Panc1 (cell line): ENCODE data around the gene LSM5. TPM values are rescaled to one million over a fixed set of nuclear protein-coding genes. Genes with fewer than 3 reads are reported as not detected.

ENCODE experiments used
- ATAC-seq: fragments of 200-7000 bp; cut with Tn5 transposase; 2 replicates; pipeline ENCODE4 v1.9.1; 2020; ENCODE audit warnings: mild to moderate bottlenecking, moderate library complexity
- BruUV-seq: library from RNA; stranded (reverse); fragments of 400-500 nt; replicated peaks from 2 replicates; lab custom pipeline; 2021; lab: Mats Ljungman, UMichigan
- CTCF ChIA-PET: fragments of 300-600 bp; sonication (Branson Sonifier 250); formaldehyde crosslinking; loops from one replicate; lab custom pipeline; 2022; ENCODE audit warnings: antibody characterized with exemption; lab: Charles Lee
- POLR2A ChIA-PET: fragments of 300-600 bp; sonication (Branson Sonifier 250); formaldehyde crosslinking; loops from one replicate; lab custom pipeline; 2022; ENCODE audit warnings: antibody characterized with exemption; lab: Charles Lee
- DNase-seq: peaks from one replicate; pipeline ENCODE4 v3.0.0-alpha.2; 2010; ENCODE audit warnings: low read depth, low spot score
- H3K27ac ChIP-seq: 2 replicates; pipeline ENCODE4 v1.5.1; 2011; ENCODE audit warnings: mild to moderate bottlenecking, low read length, inconsistent platforms
- H3K27me3 ChIP-seq: fragments of 200-500 bp; sonication (Bioruptor generic); 2 replicates; pipeline ENCODE4 v1.6.0; 2014; ENCODE audit warnings: low read length, inconsistent platforms; ENCODE audit not compliant: control insufficient read depth, insufficient read depth
- H3K36me3 ChIP-seq: fragments of 200-500 bp; sonication (Bioruptor generic); 2 replicates; pipeline ENCODE4 v1.5.1; 2014; ENCODE audit warnings: inconsistent platforms, mild to moderate bottlenecking, low read length, moderate library complexity; ENCODE audit not compliant: control insufficient read depth, insufficient read depth
- H3K4me1 ChIP-seq: 2 replicates; pipeline ENCODE4 v1.5.1; 2011; ENCODE audit warnings: inconsistent platforms, mild to moderate bottlenecking, low read length, moderate library complexity; ENCODE audit not compliant: control insufficient read depth, insufficient read depth
- H3K4me3 ChIP-seq, 2 experiments: 2 replicates each; pipeline ENCODE4 v1.5.1; 2011 to 2012; ENCODE audit warnings: low read depth in 2 of 2, low read length in 2 of 2, mild to moderate bottlenecking in 2 of 2, inconsistent platforms in 1 of 2, moderate library complexity in 1 of 2
- H3K9me3 ChIP-seq: fragments of 200-500 bp; sonication (Bioruptor generic); 2 replicates; pipeline ENCODE4 v1.5.1; 2014; ENCODE audit warnings: low read depth, mild to moderate bottlenecking, inconsistent platforms, low read length, moderate library complexity; ENCODE audit not compliant: control insufficient read depth, insufficient read depth
- CTCF ChIP-seq: fragments of 450-650 bp; IDR thresholded peaks from 2 replicates; pipeline ENCODE4 v1.5.1; 2017; ENCODE audit warnings: mild to moderate bottlenecking
- POLR2AphosphoS5 ChIP-seq: IDR thresholded peaks from 2 replicates; pipeline ENCODE4 v1.6.1; 2012; ENCODE audit warnings: mild to moderate bottlenecking, low read depth, low read length, moderate library complexity
- REST ChIP-seq, 2 experiments: IDR thresholded peaks; 2 replicates each; pipeline ENCODE4 v1.6.1; 2011 to 2012; ENCODE audit warnings: low read depth in 2 of 2, control low read depth in 1 of 2, low read length in 1 of 2, mild to moderate bottlenecking in 1 of 2, moderate library complexity in 1 of 2; ENCODE audit not compliant: insufficient read depth in 1 of 2
- SIN3A ChIP-seq: IDR thresholded peaks from 2 replicates; pipeline ENCODE4 v1.6.1; 2012; ENCODE audit warnings: low read depth, mild to moderate bottlenecking, low read length, moderate library complexity, borderline replicate concordance; ENCODE audit not compliant: insufficient read depth
- TCF7L2 ChIP-seq: IDR thresholded peaks from 2 replicates; pipeline ENCODE4 v1.6.1; 2011; ENCODE audit warnings: mild to moderate bottlenecking, low read depth, low read length, inconsistent platforms
- in situ Hi-C: cut with HindIII; loops from 2 replicates; pipeline ENCODE4 v1.10.0; 2016; ENCODE audit warnings: low sequenced_read_pairs, low pct_unique_long_range_greater_than_20kb
- intact Hi-C: fragments of 100-400 bp; cut with micrococcal nuclease; formaldehyde crosslinking; loops from one replicate; pipeline ENCODE4 v1.10.0; 2022; ENCODE audit not compliant: unreplicated experiment
- total RNA-seq: library from RNA; stranded (reverse); gene quantifications from one replicate; pipeline ENCODE4 v1.2.1, GENCODE V29; 2021; ENCODE audit not compliant: unreplicated experiment

LSM5 gene
- total RNA-seq, 1 experiment from 2014 or later, result 109 TPM

- ATAC-seq (no peak), DNase-seq (no peak)
- intact Hi-C loops (no loop called here), in situ Hi-C loops (no loop called here)
- H3K27me3 ChIP-seq, result no peaks in the 10 kb centered on the region
- ChIA-PET CTCF (no interaction called here), POLR2A (no interaction called here)
- no peaks in the 10 kb centered on the region for H3K36me3 ChIP-seq
- H3K27ac ChIP-seq, result no peak overlapping the region
- TF ChIP-seq SIN3A, result no peak
- no peak for TF ChIP-seq REST (IDR thresholded peaks at IDR 0.05; ENCODE audit: insufficient read depth in 1 of 2, low read depth in 2 of 2, low read length in 1 of 2)
- no peak for TF ChIP-seq POLR2AphosphoS5
- no peak for TF ChIP-seq TCF7L2
- TF ChIP-seq CTCF, result no peak
- no peak overlapping the region for H3K4me3 ChIP-seq
- peaks cover 48% of the 10 kb centered on the region for H3K9me3 ChIP-seq
- BruUV-seq, result no TSS peak
- H3K4me1 ChIP-seq, result no peaks in the 10 kb centered on the region
Measured at GRCh38 chr7:32519763-32520162, 29.6 kb upstream of the LSM5 start.

- no peak overlapping the region for H3K27ac ChIP-seq
- intact Hi-C loops (no loop called here), in situ Hi-C loops (no loop called here)
- TF ChIP-seq REST (IDR thresholded peaks at IDR 0.05; ENCODE audit: insufficient read depth in 1 of 2, low read depth in 2 of 2, low read length in 1 of 2) (no peak), POLR2AphosphoS5 (no peak), CTCF (no peak), SIN3A (no peak)
- CTCF ChIA-PET, result no interaction called here
- no peaks in the 10 kb centered on the region for H3K4me1 ChIP-seq
- H3K4me3 ChIP-seq, result no peak overlapping the region
- no peak for ATAC-seq
- no peaks in the 10 kb centered on the region for H3K36me3 ChIP-seq
- H3K9me3 ChIP-seq, result peaks cover 48% of the 10 kb centered on the region
- no peak for DNase-seq
- no peaks in the 10 kb centered on the region for H3K27me3 ChIP-seq
- POLR2A ChIA-PET, result no interaction called here
- no TSS peak for BruUV-seq
Measured at GRCh38 chr7:32518534-32519140, 28.5 kb upstream of the LSM5 start.
